Activated CD4-positive, CD25-positive, alpha-beta regulatory T cell (primary cell): ENCODE results near the gene UBL3.

Source experiments
- DNase-seq, 4 experiments: peaks; one replicate each; lab custom pipeline; 2025; lab: John Stamatoyannopoulos, UW

The UBL3 gene

DNA sequence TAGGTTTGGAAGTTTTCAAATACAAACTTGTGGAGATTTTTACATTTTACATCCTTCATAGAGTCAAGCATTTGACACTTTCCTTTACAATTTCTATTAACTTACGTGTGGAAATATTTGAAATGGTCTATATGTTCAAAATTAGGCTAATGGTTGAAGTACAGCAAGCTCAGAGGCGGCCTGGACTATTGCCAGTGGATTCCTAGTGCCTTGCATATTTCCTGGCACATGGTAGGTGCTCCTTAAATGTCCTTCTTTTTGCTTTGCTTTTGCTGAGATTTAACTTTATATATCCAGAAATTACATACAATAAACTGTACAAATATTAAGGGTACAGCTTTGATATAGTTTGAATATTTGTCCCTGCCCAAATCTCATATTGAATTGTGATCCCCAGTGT, 93.9 kb downstream of the UBL3 start:
- no peak for DNase-seq

DNA sequence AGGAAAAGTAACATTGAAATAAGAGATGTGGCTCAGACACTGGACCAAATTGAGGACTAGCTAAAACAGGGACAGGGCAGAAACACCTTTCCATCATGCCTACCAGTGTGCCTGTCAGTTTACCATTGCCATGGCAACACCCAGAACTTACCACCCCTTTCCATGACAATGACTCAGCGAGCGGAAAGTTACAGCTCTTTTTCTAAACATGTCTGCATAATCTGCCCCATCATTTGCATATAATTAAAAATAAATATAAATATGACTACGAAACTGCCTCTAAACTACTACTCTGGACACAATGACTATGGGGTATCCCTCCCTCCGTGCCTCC, 96.0 kb downstream of the UBL3 start:
- DNase-seq, result no peak

DNA sequence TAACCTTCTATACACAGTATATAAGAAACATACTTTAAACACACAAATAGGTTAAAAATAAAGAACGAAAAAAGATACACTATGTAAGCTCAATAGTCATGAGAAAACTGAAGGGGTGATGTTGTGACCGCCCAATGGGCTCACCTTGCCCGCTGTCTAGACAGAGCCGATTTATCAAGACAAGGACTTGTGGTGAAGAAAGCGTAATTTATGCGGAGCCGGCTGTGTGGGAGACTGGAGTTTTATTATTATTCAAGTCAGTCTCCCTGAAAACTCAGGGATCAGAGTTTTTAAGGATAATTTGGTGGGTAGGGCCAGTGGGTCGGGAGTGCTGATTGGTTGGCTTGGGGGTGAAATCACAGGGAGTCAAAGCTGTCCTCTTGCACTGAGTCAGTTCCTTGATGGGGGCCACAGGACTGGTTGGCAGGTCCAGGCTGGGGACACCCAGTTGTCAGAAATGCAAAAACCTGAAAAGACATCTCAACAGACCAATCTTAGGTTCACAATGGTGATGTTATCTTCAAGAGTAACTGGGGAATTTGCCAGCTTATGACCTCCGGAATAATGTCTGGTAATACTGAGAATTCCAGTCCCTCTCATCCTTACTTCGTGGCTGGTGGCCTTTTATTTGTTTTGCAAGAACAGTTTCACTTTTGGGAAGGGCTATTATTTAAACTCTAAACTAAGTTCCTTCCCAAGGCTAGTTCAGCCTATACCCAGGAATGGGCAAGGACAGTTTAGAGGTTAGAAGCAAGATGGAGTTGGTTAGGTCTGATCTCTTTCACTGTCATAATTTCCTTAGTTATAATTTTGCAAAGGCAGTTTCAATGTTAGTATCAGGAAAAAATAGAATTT, 96.6 kb downstream of the UBL3 start:
- DNase-seq, result no peak

DNA sequence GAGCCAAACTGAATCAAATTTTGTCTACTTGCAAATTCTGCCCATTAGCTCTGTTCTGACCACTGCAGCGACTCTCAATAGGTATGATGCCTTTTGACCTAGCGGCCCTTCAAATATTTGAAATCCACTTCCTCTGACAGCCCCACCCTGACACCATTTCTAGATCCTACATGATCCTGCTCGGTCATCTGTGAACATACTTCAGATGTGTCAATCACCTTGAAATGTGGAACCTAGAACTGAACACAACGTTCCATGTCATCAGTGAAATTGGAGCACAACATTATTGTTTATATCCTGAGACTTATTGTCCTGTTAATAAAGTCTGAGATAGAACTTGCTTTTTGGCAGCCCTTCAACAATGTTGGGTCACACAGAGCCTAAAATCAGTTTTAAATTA, 98.2 kb downstream of the UBL3 start:
- no peak for DNase-seq

DNA sequence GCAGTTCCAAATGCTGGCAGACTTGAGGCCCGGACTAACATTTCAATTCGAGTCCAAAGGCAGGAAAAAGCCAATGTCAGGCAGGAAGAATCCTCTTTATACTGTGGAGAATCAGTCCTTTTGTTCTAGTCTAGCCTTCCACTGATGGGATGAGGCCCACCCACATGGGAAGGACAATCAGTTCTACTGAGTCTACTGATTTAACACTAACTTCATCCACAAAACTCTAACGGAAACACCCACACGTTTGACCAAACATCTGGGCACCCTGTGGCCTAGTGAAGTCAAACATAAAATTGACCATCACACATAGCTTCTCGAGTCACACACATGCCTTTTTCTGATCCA, 100.3 kb downstream of the UBL3 start:
- DNase-seq, result no peak

DNA sequence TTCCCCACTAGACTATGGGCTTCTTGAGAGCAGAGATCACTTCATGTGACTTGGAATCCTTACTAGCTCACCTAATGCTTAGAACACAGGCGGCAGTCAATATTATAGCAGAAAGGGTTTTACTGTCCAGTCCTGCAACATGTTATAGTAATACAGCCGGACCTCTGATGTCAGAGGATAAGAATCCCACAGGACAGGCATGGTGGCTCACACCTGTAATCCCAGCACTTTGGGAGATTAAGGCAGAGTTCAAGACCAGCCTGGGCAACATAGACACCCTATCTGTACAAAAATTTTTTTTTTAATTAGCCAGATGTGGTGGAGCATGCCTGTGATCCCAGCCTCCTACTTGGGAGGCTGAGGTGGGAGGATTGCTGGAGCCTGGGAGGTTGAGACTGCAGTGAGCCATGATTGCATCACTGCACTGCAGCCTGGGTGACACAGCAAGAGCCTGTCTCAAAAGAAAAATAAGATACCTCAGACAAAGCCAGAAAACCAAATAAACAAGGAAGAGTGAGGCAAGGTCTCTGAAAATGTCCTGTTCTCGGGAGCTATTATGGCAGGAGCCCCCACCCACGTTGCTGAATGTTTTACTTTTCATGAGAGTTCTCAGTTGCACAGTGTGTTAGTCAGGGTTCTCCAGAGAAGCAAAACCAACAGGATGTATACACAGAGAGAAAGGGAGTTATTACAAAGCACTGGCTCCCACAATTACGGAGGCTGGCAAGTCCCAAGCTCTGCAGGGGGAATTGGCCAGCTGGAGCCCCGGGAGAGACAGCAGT, 100.8 kb downstream of the UBL3 start:
- no peak for DNase-seq

DNA sequence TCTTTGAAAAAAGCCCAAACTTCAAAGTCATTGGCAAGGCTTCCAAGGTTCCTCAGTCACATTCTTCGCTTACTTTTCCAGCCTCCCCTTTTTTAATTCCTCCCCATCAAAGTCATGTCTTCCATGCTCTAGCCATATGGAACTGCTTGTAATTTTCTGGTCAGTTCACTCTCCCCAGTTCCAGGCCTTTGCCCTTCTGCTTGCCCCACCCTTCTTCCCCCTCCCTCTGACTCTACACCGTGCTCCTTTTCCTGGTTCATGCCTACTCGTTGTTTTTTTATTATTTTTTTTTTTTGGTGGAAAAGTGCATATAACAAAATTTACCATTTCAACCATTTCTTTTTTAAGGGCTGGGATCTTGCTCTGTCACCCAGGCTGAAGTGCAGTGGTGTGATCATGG, 102.3 kb downstream of the UBL3 start:
- no peak for DNase-seq

DNA sequence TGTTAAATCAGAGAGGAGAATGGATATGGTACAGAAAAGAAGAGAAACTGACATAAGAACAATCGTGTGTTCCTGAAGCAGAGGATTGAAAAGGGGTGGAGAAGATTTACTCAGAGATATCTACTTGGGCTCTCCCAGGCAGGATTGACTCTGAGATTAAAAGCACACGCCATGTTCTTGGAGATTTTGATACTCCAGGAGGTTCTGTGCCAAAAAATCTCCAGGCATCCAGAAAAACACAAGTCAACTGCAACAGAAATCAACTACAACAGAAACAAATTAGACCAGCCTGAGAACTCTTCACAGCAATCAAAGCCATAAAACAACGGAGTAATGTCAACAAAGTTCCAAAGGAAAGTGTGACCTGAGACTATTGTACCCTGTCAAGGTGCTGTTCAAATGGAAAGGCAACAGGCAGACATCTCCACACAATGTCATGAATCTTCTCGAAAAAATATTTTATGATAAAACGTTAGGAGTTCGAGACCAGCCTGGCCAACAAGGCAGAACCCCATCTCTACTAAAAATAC, 104.2 kb downstream of the UBL3 start:
- no peak for DNase-seq

DNA sequence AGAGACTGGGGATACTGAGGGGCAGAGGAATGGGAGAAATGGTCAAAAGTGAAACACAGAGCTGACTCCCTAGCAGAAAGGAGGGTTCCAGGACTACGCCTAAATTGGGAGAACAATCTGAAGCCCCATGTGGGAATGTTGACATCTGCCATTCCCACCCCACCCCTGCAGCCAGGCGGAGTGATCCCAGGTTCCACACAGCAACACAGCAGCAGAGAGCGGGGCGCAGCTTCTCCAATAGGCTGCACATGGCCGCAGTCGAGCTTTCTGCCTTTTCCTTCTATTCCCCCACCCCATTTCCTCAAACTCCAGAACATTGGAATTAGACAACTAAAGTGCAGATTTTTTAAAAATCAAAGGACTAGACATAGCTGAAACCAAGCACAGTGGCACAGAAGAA, 104.7 kb downstream of the UBL3 start:
- no peak for DNase-seq

DNA sequence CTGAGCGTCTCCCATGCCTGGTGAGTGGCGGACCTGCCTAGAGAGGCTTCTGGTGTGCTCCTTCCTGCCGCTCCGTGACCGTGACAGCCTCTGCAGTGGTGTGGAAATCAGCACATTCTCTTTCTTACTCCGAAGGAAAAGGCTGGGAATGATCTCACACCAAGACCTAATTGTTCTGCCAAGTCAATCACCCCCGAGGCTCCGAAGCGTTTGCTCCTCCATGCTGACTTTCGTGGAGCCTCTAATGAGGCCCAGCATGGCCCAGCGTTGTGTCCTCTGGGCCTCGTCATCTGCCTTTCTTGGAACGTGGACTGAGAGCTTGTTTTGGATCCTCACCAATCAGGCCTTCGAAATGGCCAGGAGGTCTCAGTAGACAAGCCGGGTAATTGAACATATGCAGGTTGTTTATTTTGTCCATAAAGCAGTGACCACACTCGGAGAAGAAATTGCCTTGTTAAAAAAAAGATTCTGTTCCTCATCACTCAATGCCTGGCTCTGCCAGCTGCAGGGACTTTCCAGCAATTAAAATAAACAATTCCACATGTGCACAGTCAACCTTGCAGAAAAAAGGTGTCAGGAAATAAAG, 107.1 kb downstream of the UBL3 start:
- no peak for DNase-seq

DNA sequence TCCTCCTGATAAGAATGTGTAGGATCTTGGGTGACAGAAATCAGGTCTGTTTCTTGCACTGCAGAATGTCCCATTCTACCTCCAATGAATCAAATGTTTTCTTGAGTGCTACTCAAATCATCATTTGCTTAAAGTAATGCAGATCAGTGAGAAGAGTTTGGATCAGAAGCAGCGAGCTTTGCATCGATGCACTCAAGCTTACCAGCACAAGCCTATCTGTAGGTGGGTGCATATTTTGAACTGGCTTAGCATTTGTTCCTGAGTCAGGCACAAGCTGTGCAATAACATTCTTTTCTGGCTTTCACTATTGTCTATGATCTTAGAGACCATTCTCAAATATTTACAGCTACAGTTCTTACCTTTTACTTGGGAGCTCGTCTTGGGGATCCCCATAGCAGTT, 109.5 kb downstream of the UBL3 start:
- DNase-seq, result no peak

DNA sequence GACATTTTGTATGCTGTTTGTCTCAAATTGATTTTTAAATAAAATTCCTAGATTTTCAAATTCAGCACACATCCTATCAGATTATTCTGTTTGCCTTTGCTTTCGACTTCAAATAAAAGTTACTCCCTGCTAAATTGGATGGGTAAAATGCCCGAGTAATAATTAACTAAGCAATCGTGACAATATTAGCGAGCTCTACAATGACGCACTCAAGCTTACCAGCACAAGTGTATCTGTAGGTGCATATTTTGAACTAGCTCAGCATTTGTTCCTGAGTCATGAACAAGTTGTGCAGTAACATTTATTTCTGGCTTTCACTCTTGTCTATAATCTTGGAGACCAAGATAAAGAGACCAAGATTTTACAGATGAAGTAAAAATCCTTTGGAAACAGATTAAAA, 113.4 kb downstream of the UBL3 start:
- DNase-seq, result no peak

DNA sequence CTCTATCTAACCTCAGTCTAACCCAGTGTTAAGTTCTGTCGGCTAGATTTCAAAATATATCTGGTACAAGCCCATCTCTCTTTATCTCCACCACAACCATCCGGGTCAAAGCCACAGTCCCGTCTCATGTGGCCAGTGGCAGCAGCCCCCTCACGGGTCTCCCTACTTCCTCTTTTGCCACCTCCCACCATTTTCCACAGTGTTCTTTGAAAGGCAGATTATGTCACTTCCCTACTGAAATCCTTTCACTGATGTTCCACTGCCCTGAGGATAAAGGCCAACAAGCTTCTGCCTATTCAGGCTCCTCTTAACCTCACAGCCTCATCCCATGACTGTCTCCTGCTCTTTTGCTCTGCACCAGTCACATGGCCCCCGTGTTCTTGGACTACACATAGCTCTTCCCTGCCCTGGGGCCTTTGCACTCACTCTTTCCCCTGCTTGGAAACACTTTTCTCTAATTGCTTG, 117.2 kb downstream of the UBL3 start:
- DNase-seq, result no peak

DNA sequence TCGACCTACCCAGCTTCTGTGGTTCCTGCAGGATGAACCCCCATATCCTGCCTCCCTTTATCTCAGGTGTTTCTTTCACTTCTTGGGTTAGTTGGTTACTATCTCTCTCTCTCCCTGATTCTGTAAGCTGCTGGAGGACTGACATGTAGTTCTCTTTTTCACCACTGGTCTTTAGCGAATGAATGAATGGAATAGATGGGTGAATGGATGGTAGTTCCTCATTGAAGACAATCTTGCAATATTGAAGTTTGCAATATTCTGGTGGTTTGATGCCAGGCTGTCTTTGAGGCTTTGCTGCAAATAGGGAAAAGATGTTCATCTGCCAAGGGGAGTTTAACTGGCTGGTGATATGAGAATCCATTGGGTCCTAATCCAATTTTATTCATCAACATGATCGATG, 120.2 kb downstream of the UBL3 start:
- no peak for DNase-seq

DNA sequence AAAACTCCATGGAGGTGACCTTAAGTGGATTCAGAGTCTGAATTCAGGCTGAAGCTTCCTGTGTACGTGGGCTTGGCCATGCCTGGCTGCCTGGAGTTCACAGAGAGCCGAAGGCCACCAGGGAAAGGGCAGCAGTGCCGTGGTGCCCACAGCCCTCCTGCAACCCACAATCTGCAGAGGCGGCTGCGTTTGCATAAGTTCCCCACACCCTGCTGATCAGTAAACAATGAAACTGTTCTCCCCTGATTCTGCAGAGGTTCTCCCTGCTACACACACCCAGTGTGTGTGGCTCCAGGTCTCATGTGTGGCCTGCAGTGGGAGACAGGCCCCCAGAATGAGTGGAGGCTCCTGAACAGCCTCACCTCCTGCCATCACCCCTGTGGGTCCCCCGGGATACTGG, 128.0 kb downstream of the UBL3 start:
- DNase-seq, result no peak

DNA sequence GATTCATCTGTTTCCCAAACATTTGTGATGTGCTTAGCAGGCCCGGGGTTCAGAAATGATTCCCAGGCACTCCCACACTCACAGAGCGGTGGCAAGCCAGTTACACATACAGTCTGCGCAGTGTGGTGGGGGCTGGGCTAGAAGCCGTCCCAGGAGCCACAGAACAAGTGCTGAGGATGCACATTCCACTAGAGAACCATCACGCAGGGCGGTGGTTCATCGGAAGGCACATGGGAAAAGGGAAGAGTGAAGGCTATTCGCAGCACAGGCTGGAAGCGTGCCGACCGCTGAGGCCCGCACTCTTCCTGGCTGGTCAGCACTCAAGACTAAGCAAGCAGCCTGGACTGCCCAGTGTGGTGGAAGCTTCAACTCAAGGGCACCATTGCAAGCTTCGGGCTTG, 128.7 kb downstream of the UBL3 start:
- DNase-seq, result no peak

DNA sequence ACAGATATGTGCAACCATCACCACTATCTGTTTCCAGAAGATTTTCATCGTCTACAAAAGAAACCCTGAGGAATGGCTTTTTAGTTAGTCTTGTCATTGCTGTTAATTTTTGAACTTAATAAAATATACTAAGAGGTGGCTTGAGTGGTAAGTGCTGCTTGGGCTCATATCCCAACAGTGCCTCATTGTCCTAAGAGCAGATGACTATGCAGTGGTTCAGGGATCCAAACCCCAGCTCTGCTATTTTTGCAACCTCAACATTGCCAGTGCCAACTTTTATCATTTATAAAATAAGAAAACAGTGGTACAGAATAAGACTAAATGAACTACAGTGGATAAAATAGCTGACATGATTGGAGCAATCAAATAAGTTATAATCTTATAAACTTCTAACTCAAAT, 131.7 kb downstream of the UBL3 start:
- no peak for DNase-seq

DNA sequence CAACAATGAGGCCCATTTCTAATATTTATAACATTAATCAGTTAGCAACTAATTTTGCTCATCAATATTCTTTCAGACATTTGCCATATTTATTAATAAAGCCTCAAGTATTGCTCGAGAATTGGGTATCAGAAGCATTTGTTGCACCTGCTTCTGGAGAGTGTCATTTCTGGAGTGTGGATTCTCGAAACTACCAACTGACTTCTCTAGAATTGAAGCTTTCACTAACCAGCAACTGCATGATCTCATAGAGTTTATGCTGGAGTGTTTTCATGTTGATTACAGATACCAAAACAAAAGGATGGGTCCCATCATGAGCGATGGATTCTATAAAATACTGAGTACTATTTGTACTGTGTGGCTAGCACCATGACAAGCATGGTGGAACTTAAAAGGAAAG, 133.9 kb downstream of the UBL3 start:
- no peak for DNase-seq
